Activated T-cell treated with anti-CD3 and anti-CD28 coated beads, Interleukin-2, amount 50 U/mL, for 4 hours (primary cell): Measurements from ENCODE around the gene BMPR1B. TPM values are rescaled to one million over a fixed set of nuclear protein-coding genes. Genes with fewer than 3 reads are reported as not detected.
A peak's percentile ranks its signal among the peaks of the same experiment; 100 is the strongest.

Experiments used
- ATAC-seq, 2 donors: fragments of 200-7000 bp; cut with Tn5 transposase; one replicate each; pipeline ENCODE4 v1.10.0; 2021
- DNase-seq: peaks from one replicate; pipeline ENCODE4 v3.0.0-alpha.2; 2020
- H3K27me3 Mint-ChIP-seq: one replicate; pipeline ENCODE4 v1.8.0; 2021; ENCODE audit warnings: low read depth, mixed read lengths
- H3K36me3 Mint-ChIP-seq: one replicate; pipeline ENCODE4 v1.8.0; 2022; ENCODE audit warnings: mixed read lengths; ENCODE audit not compliant: insufficient read depth
- H3K4me1 Mint-ChIP-seq: one replicate; pipeline ENCODE4 v1.8.0; 2021; ENCODE audit warnings: low read depth, mixed read lengths
- H3K4me3 Mint-ChIP-seq: one replicate; pipeline ENCODE4 v1.8.0; 2021; ENCODE audit warnings: mild to moderate bottlenecking, moderate library complexity, mixed read lengths
- H3K9me3 Mint-ChIP-seq: one replicate; pipeline ENCODE4 v1.8.0; 2021; ENCODE audit warnings: mixed read lengths
- total RNA-seq, 3 donors: library from RNA; stranded (reverse); gene quantifications; one replicate each; pipeline ENCODE4 v1.2.1, GENCODE V29; 2021

BMPR1B gene
- not detected for total RNA-seq

DNA sequence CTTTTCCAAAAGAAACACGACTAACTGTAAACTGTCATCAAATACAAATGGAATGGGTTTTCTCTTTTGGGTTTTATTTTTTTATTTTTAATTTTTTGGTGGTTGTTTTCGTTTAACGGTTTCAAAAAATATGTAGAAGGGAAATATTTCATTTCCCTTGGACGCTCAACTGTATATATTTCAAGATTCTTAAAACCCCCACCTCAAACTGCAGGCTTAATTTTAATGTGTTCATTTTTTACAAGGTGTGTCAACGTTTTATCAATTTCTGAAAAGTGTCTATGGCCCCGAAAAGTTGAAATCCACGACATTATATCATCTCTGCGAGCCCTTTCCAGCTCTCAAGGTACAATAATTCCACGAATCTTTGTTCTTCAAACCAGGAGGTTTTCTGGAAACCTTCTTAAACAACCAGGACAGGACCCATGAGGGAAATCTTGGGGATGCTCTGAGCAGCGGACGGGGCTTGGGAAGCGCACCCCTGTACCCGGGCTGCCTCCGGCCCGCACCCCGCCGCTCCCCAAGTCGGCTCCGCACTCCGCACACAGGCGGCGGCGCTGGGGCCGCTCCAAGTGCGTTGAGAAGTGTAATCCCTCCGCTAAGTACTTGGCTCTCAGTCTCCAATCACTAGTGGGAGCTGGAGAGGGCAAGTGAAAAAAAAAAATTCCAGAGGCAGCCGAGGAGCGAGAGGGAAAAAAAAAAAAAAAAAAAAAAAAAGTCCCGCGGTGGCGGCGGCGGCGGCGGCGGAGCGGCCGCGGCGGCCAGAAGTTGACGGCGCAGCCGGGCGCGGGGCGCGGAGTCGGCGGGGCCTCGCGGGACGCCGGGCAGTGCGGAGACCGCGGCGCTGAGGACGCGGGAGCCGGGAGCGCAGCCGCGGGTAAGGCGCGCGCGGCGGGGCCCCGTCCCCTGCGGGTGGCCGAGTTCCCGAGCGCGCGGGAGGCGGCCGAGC lies at the start of gene BMPR1B:
Gene BMPR1B, plus strand, starts transcription at position 764 of the 949 bp plus-strand sequence. CDS start 346,470 bp downstream, outside the sequence.
- peak within 1 kb of the TSS; percentile 1 for H3K4me3 Mint-ChIP-seq
- DNase-seq (no peak), ATAC-seq (peak in 1 of 2 donors; percentile 59)
- peaks cover 67% of the 10 kb centered on the region for H3K27me3 Mint-ChIP-seq
- H3K4me1 Mint-ChIP-seq = peaks cover 9% of the 10 kb centered on the region
- no peaks in the 10 kb centered on the region for H3K36me3 Mint-ChIP-seq
- no peaks in the 10 kb centered on the region for H3K9me3 Mint-ChIP-seq

DNA sequence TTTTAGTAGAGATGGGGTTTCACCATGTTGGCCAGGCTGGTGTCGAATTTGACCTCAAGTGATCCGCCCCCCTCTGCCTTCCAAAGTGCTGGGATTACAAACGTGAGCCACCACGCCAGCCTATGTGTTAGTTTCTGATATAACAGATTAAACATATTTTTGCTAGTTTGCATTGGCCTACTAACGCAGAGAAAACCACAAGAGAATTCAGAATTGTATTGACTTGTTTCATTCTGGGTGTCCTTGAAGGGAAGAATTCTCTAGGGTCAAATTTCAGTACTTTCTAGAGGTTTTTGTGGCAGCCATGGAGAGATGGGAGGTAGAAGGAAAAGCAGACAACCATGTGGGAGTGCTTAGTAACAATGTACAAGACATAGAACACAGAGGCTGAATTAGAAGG lies 46.1 kb upstream of the BMPR1B start:
- DNase-seq (no peak), ATAC-seq (no peak)
- Mint-ChIP-seq H3K4me1 (no peaks in the 10 kb centered on the region), H3K27me3 (peaks cover 3% of the 10 kb centered on the region), H3K36me3 (no peaks in the 10 kb centered on the region), H3K4me3 (no peak overlapping the region), H3K9me3 (no peaks in the 10 kb centered on the region)

DNA sequence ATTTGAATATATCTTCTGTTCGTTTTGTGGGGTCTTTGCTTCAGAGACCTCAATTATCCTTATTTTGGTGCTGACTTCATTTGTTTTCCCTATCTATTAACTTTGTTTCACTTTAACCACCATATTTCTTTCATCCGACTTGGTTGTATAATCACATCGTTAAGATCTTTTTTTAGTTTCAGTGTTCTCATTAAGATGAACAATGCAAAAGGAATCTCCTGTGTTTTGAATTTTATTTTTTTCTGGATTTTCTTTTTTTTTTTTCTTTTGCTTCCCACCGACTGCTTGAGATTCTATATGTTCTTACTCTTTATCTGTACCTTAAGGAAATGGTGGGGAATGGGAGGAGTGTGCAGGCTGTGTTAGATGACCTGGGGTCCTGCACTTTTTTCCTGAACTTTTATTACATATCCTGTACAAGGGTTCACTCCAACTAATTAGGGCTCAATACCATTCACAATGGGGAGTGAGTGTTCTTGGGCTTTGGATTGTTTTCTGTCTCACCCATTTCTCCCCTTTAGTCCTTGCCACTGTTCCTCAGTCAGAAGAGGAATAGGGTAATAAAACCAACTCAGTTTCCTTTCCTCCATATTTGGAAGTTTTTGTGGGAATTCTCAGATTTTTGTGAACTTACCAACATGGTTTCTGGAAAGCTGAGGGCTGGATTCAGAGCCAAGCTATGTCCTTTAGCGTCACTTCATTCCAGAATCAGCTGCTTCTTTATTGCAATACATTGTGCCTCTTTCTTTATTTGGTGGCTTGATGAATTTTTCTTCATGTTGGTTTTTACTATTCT lies 43.2 kb upstream of the BMPR1B start:
- H3K27me3 Mint-ChIP-seq = peaks cover 3% of the 10 kb centered on the region

DNA sequence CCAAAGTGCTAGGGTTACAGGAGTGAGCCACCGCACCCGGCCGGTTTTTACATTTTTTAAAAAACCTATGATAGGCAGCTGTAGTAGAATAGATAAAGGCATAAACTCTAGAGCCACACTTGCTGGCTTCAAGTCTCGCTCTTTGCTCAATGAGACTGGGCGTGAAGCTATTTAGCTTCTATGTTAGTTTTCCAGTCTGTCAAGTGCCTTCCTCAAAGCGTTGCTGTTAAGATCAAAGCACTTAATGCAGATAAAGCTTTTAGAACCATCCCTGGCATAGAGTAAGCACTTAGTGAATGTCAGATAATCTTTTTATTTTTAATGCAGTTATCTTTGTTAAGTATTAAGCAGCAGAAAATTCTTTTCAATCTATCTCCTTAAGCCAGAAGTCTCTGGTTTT lies 42.0 kb upstream of the BMPR1B start:
- DNase-seq (no peak), ATAC-seq (no peak)
- Mint-ChIP-seq H3K36me3 (no peaks in the 10 kb centered on the region), H3K27me3 (peaks cover 3% of the 10 kb centered on the region), H3K4me3 (no peak overlapping the region), H3K4me1 (no peaks in the 10 kb centered on the region), H3K9me3 (no peaks in the 10 kb centered on the region)

More for the DNA sequence above, 43.2 kb upstream of the BMPR1B start:
- Mint-ChIP-seq H3K4me3 (no peak overlapping the region), H3K36me3 (no peaks in the 10 kb centered on the region), H3K9me3 (no peaks in the 10 kb centered on the region), H3K4me1 (no peaks in the 10 kb centered on the region)
- DNase-seq = no peak
- ATAC-seq = no peak

DNA sequence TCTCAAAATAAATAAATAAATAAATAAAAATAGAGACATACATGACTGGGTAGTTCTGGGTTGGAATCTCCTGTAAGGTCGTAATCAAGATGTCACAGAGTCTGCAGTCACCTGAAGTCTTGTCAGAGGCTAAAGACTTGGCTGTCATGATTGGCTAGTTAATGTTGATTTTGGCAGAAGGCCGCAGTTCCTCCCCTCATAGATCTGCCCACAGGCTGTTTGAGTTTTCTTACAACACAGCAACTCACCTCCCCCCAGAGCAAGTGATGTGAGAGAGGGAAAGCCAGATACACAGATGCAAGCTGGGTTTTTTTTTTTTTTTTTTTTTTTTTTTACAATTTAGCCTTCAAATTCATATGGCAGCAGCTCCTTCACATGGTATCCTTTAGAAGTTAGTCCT lies 36.4 kb upstream of the BMPR1B start:
- Mint-ChIP-seq H3K9me3 (no peaks in the 10 kb centered on the region), H3K4me1 (no peaks in the 10 kb centered on the region), H3K4me3 (no peak overlapping the region), H3K27me3 (peaks cover under 1% of the 10 kb centered on the region), H3K36me3 (no peaks in the 10 kb centered on the region)
- ATAC-seq (no peak), DNase-seq (no peak)

DNA sequence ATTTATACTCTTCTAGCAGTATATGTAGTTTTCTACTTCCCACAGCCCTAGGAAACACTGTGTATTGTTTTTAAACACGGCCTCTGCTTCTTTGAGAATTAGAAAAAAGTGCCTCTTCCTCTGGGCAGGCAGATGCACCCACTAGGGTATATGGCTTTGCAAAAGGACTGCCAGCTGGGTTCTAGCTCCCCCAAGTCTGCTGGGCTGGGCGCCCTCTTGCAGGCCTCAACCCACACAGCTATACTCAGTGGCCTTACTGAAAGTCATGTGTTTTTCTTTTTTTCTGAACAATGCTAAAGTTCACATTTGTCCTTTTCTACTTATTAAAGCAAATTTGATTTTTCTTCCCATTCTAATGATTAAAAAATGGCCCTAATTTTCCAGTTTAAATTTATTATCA lies 35.5 kb upstream of the BMPR1B start:
- Mint-ChIP-seq H3K4me1 (no peaks in the 10 kb centered on the region), H3K9me3 (no peaks in the 10 kb centered on the region), H3K27me3 (peaks cover 3% of the 10 kb centered on the region), H3K4me3 (no peak overlapping the region), H3K36me3 (no peaks in the 10 kb centered on the region)
- no peak for DNase-seq
- ATAC-seq = no peak

DNA sequence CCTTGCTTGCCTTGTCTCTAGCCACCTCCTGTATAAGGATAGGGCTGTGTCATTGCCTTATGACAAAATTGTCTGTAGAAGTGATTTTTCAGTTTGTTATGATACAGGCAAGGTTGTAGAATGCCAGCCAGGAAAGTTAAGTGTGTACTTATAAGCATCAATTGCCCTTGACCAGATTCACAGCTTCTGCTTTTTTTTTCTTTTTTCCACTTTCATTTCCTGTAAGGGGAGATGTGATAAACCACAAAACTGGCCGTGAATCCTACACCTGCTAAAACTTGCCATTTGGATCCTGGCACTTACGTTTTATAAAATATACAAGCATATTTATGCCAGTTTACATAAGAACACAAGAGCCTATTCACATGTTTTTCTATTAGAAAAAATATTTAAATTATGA lies 35.0 kb upstream of the BMPR1B start:
- ATAC-seq (no peak), DNase-seq (no peak)
- H3K36me3 Mint-ChIP-seq = no peaks in the 10 kb centered on the region
- H3K27me3 Mint-ChIP-seq = peaks cover 4% of the 10 kb centered on the region
- no peaks in the 10 kb centered on the region for H3K9me3 Mint-ChIP-seq
- no peak overlapping the region for H3K4me3 Mint-ChIP-seq
- H3K4me1 Mint-ChIP-seq = no peaks in the 10 kb centered on the region

DNA sequence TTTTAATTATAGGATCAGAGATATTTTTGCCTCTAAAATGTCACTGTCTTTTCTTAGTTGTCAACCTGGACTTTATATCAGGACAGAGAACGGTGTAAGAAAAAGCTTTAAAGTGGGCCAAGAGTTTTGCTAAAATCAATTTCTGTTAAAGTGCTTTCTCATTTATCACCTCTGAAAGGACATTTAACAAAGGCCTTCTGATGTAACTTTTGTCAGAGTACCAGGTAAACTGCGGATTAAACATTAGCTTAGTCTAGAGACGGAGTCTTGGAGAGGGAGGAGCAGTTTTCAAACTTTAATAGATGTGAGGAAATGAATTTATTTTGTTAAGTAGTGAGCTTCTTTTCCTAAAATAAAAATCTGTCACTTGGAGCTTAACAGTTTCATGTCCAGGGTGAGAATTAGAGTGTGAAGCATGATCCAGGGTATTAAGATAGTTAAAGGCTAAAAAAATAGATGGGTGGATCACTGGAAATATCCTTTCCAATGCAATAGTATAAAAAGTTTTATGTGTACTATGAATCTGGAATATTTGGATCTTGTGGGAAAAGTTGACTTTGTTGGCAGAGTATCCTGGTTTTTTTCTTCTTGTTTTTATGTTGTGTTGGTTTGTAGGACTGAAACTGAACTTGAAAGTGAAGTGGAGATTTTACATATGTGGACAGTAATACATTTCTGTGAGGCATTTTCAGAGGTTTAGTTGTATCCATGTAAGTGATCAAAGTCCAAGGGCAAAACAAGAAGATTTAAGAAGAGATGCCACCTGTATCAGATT lies 33.6 kb upstream of the BMPR1B start:
- peaks cover 4% of the 10 kb centered on the region for H3K27me3 Mint-ChIP-seq
- H3K36me3 Mint-ChIP-seq = no peaks in the 10 kb centered on the region
- ATAC-seq (no peak), DNase-seq (no peak)
- no peak overlapping the region for H3K4me3 Mint-ChIP-seq
- no peaks in the 10 kb centered on the region for H3K9me3 Mint-ChIP-seq
- H3K4me1 Mint-ChIP-seq = no peaks in the 10 kb centered on the region

DNA sequence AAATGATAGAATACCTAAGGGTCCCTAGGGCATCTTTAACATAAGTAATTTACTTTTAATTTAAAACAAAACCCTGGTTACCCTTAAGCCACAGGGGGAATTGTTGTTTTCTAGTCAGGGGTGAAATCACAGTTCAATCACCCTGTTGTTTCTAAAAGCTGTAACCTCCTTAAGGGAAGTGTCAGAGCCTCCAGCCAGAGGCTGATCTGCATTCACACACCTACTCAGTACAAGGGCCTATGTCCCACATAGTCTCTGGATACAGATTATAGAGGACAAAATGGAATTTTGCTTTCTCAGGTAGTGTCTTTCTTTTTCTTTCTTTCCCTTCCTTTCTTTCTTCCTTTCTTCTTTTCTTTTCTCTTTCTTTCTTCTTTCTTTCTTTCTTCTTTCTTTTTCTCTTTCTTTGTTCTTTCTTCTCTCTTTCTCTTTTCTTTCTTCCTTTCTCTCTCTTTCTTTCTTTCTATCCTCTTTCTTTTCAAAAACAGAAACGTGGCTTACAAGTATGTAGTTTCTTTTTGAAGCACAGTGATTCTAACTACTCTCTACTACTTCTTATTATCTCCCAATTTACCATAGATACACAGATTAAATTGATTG lies 31.1 kb upstream of the BMPR1B start:
- Mint-ChIP-seq H3K36me3 (no peaks in the 10 kb centered on the region), H3K27me3 (peaks cover 4% of the 10 kb centered on the region), H3K4me1 (no peaks in the 10 kb centered on the region), H3K4me3 (no peak overlapping the region), H3K9me3 (no peaks in the 10 kb centered on the region)
- no peak for ATAC-seq
- DNase-seq = no peak

DNA sequence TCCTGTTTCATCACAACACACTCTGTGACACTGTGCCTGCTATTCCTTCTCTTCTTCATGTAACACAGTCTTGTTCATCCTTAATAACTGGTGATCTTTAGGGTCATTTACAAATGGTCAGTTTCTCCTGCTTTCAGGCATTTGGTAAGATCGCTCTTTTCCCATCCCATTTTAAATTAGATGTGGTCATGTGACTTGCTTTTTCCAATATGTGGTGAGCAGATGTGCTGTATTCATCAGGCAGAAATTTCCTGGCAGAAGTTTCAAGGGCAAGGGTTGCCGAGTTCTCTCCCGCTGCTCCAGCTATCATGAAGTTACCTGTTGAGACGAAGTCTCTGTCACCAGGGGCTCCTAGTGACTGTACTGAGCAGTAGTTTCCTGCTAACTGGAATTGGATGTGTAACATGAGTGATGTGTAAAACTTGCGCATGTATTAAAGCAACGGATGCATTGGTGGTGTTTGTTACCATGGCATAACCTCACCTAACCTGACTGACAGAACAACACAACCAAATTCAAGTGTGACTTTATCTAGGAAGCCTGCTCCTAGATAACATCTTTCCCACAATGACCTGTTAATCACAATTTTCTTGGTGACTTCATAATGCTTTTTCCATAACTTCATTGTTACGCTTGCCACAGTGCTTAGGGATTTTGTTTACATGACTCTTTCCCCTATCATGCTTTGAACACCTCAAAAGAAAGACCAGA lies 29.5 kb upstream of the BMPR1B start:
- DNase-seq = no peak
- H3K27me3 Mint-ChIP-seq = peaks cover 4% of the 10 kb centered on the region
- no peaks in the 10 kb centered on the region for H3K36me3 Mint-ChIP-seq
- H3K9me3 Mint-ChIP-seq = no peaks in the 10 kb centered on the region
- H3K4me1 Mint-ChIP-seq = no peaks in the 10 kb centered on the region
- H3K4me3 Mint-ChIP-seq = no peak overlapping the region
- no peak for ATAC-seq

DNA sequence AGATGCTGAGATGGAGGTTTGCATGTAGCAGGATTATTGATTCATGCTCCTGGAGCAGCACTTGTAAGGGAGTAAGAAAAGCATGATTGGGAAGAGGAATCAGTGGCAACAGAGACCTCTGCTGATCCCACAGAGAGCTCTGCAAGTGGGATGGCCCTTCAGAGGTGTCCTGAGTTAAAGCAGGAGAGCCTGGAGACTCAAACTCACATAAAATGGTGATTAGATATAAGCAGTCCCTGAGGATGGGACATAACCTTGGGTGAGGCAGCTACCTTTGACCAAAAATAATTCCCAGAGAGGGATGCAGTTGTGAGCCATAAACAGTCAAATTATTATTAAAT lies 25.4 kb upstream of the BMPR1B start:
- no peak for ATAC-seq
- Mint-ChIP-seq H3K9me3 (no peaks in the 10 kb centered on the region), H3K4me3 (no peak overlapping the region), H3K27me3 (peaks cover under 1% of the 10 kb centered on the region), H3K36me3 (no peaks in the 10 kb centered on the region), H3K4me1 (no peaks in the 10 kb centered on the region)
- DNase-seq = no peak

DNA sequence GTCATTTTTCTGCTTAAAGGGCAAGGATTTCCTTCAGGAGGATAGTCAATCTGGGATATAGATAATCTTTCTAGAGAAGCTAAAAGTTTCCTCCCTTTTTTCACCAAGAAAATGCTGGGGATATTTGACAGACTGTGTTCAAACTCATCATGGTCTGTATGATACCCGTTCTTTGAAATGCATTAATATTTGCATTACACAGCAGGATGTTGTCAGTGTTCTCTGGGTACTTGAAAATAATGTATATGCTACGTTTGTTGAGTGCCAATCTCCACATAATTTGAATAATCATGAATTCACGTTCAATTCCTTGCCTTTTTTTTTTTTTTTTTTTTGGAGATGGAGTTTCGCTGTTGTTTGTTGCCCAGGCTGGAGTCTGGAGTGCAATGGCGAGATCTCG lies 18.0 kb upstream of the BMPR1B start:
- no peaks in the 10 kb centered on the region for H3K4me1 Mint-ChIP-seq
- peaks cover 4% of the 10 kb centered on the region for H3K27me3 Mint-ChIP-seq
- H3K4me3 Mint-ChIP-seq = no peak overlapping the region
- DNase-seq = no peak
- no peak for ATAC-seq
- no peaks in the 10 kb centered on the region for H3K9me3 Mint-ChIP-seq
- no peaks in the 10 kb centered on the region for H3K36me3 Mint-ChIP-seq

DNA sequence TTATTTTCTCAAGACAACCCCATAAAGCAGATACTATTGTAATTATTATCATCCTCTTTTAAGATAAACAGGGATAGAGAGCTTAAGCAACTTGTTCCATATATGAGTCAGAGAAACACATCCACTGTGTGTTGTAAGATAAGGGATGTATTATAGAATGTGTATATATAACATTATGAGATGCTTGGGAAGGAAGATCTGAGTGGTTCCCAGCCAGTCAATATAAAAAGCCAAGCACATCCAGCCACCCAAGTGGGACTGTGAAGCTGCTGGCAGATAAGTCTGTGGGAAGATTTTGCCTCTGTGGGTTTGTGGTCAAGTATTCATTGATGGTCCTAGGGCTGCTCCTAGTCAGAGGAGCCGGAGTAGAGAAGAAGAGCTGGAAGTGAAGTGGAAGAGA lies 16.5 kb upstream of the BMPR1B start:
- H3K4me3 Mint-ChIP-seq = no peak overlapping the region
- H3K4me1 Mint-ChIP-seq = no peaks in the 10 kb centered on the region
- DNase-seq = no peak
- H3K36me3 Mint-ChIP-seq = no peaks in the 10 kb centered on the region
- no peaks in the 10 kb centered on the region for H3K9me3 Mint-ChIP-seq
- ATAC-seq = no peak
- H3K27me3 Mint-ChIP-seq = peaks cover 4% of the 10 kb centered on the region
